Measurements from ENCODE around the gene CHAMP1. TPM values are rescaled to one million over a fixed set of nuclear protein-coding genes. Genes with fewer than 3 reads are reported as not detected.

The CHAMP1 gene
- total RNA-seq, 1 donor from 2014 or later, result 25.0 TPM

- Mint-ChIP-seq H3K9me3 (ENCODE audit: low read depth) (no peaks in the 10 kb centered on the region), H3K4me1 (ENCODE audit: low read depth) (peaks cover 30% of the 10 kb centered on the region), H3K36me3 (ENCODE audit: low read depth) (peaks cover 8% of the 10 kb centered on the region), H3K4me3 (ENCODE audit: unreplicated experiment) (no peak overlapping the region), H3K27me3 (ENCODE audit: low read depth) (no peaks in the 10 kb centered on the region), H3K27ac (ENCODE audit: unreplicated experiment) (peak overlapping the region; percentile 57)
- DNase-seq (ENCODE audit: low spot score), result no peak
- no peak for TF ChIP-seq CTCF (IDR thresholded peaks at IDR 0.05)
Measured at GRCh38 chr13:114310956-114311355, 3.3 kb upstream of the CHAMP1 start.

DNA sequence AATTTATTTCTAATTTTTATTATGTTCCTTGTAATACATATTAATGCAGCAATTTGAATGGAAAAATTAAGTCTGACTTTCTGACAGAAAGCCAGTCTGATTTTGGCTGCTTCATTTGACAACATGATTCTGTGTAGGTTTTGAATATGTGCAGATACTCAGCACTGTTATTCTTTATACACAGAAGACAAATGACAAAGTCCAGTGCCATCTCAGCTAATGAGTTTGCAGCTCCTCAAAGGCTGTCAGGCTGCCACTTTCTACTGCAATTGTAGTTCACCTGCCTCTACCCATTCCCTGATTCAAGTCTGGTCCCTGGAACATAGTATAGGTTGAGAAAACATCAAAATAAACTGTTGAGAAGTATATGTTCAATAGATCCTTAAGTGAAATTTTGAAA, 2.9 kb upstream of the CHAMP1 start:
- Mint-ChIP-seq H3K27ac (ENCODE audit: unreplicated experiment) (no peak overlapping the region), H3K4me3 (ENCODE audit: unreplicated experiment) (no peak overlapping the region), H3K9me3 (ENCODE audit: low read depth) (no peaks in the 10 kb centered on the region), H3K4me1 (ENCODE audit: low read depth) (peaks cover 30% of the 10 kb centered on the region), H3K27me3 (ENCODE audit: low read depth) (no peaks in the 10 kb centered on the region), H3K36me3 (ENCODE audit: low read depth) (peaks cover 6% of the 10 kb centered on the region)
- no peak for TF ChIP-seq CTCF (IDR thresholded peaks at IDR 0.05)
- no peak for DNase-seq (ENCODE audit: low spot score)

DNA sequence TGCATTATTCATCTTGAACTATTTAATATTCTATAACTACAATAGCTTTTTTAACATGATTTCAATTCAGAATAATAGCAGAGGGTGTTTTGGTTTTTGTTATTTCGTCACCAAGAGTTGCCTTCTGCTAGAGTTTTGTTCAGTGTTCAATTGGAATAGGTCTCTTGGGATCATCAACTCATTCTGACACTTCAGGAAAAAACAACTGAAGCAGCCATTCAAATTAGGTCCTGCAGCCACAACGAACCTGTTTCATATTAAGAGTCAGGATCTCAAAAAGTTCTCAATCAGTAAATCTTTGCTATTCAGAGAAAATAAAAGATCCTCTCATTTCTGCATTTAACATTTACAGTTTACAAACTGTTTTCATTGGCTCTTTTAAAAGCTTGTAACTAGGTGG, 2.4 kb upstream of the CHAMP1 start:
- DNase-seq (ENCODE audit: low spot score), result no peak
- H3K4me1 Mint-ChIP-seq (ENCODE audit: low read depth), result peaks cover 34% of the 10 kb centered on the region
- H3K27me3 Mint-ChIP-seq (ENCODE audit: low read depth), result no peaks in the 10 kb centered on the region
- no peaks in the 10 kb centered on the region for H3K9me3 Mint-ChIP-seq (ENCODE audit: low read depth)
- no peak overlapping the region for H3K4me3 Mint-ChIP-seq (ENCODE audit: unreplicated experiment)
- H3K36me3 Mint-ChIP-seq (ENCODE audit: low read depth), result peaks cover 2% of the 10 kb centered on the region
- no peak for TF ChIP-seq CTCF (IDR thresholded peaks at IDR 0.05)
- no peak overlapping the region for H3K27ac Mint-ChIP-seq (ENCODE audit: unreplicated experiment)

DNA sequence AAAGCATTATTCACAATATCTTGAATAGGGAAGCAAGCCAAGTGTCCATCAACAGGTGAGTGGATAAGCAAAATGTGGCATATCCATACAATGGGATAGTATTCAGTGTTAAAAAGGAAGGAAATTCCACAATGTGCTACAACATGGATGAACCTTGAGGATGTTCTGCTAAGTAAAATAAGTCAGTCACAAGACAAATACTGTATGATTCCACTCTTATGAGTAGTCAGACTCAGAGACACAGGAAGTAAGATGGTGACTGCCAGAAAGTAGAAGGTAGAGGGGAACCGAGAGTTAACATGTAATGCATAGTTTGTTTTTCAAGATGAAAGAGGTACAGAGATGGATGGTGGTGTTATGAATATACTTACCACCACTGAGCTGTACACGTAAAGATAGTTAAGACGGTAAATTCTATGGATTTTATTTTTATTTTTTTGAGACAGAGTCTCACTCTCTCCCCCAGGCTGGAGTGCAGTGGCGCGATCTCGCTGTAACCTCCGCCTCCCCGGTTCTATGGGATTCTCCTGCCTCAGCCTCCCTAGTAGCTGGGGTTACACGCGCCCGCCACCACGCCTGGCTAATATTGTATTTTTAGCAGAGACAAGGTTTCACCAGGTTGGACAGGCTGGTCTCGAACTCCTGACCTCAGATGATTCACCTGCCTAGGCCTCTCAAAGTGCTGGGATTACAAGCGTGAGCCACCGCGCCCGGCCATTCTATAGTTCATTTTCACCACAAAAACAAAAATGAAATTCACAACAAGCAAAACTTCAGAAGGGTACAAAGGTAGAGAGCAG, 1.0 kb upstream of the CHAMP1 start:
- Mint-ChIP-seq H3K27ac (ENCODE audit: unreplicated experiment) (peak overlapping the region; percentile 91), H3K9me3 (ENCODE audit: low read depth) (no peaks in the 10 kb centered on the region), H3K4me3 (ENCODE audit: unreplicated experiment) (peak overlapping the region; percentile 77), H3K36me3 (ENCODE audit: low read depth) (no peaks in the 10 kb centered on the region), H3K4me1 (ENCODE audit: low read depth) (peaks cover 43% of the 10 kb centered on the region), H3K27me3 (ENCODE audit: low read depth) (no peaks in the 10 kb centered on the region)
- DNase-seq (ENCODE audit: low spot score), result no peak
- TF ChIP-seq CTCF (IDR thresholded peaks at IDR 0.05), result no peak

GRCh38 chr13:114315074-114315785, 927 bp downstream of the CHAMP1 start:
- peaks cover 62% of the 10 kb centered on the region for H3K4me1 Mint-ChIP-seq (ENCODE audit: low read depth)

More at GRCh38 chr13:114315074-114315785, 927 bp downstream of the CHAMP1 start:
- Mint-ChIP-seq H3K9me3 (ENCODE audit: low read depth) (no peaks in the 10 kb centered on the region), H3K27me3 (ENCODE audit: low read depth) (no peaks in the 10 kb centered on the region), H3K4me3 (ENCODE audit: unreplicated experiment) (peak overlapping the region; percentile 76), H3K36me3 (ENCODE audit: low read depth) (no peaks in the 10 kb centered on the region), H3K27ac (ENCODE audit: unreplicated experiment) (peak overlapping the region; percentile 86)
- no peak for DNase-seq (ENCODE audit: low spot score)
- TF ChIP-seq CTCF (IDR thresholded peaks at IDR 0.05), result no peak
